Stomach (tissue), 9 donors: ENCODE data around the gene PNKP. TPM values are rescaled to one million over a fixed set of nuclear protein-coding genes. Genes with fewer than 3 reads are reported as not detected.

Experiments
- DNase-seq, 2 donors: peaks; one replicate each; pipeline versions ENCODE4 v3.0.0 to v3.0.0-alpha.2; 2013 to 2019
- H3K27ac ChIP-seq, 5 donors: fragments of 200-600 bp in 4 of 5; sonication (generic) in 4 of 5; one replicate each; pipeline ENCODE4 v1.5.1; 2013 to 2019; ENCODE audit warnings: mild to moderate bottlenecking in 1 of 5, moderate library complexity in 1 of 5
- H3K27me3 ChIP-seq, 3 donors: fragments of 200-600 bp; sonication (generic); one replicate each; pipeline ENCODE4 v1.5.1; 2017 to 2019; ENCODE audit warnings: mixed run types in 1 of 3
- H3K36me3 ChIP-seq, 4 donors: fragments of 200-600 bp; sonication (generic); 1 replicate in 3 of 4; 2 replicates in 1 of 4; pipeline ENCODE4 v1.5.1; 2016 to 2019
- H3K4me1 ChIP-seq, 4 donors: fragments of 200-600 bp; sonication (generic); one replicate each; pipeline ENCODE4 v1.5.1; 2016 to 2019
- H3K4me3 ChIP-seq, 4 donors: fragments of 200-600 bp; sonication (generic) in 3 of 4; one replicate each; pipeline ENCODE4 v1.5.1; 2016 to 2019; ENCODE audit warnings: mild to moderate bottlenecking in 1 of 4
- H3K9me3 ChIP-seq, 4 donors: fragments of 200-600 bp; sonication (generic); one replicate each; pipeline ENCODE4 v1.5.1; 2016 to 2019
- CTCF ChIP-seq, 7 experiments: fragments of 450-650 bp in 4 of 7; fragments of 200-600 bp in 3 of 7; sonication (generic) in 3 of 7; IDR thresholded peaks; one replicate each; pipeline ENCODE4 v1.5.1; 2016 to 2019; ENCODE audit warnings: antibody characterized with exemption in 7 of 7, control low read depth in 2 of 7, mild to moderate bottlenecking in 1 of 7
- EP300 ChIP-seq: sonication (generic); formaldehyde crosslinking; IDR thresholded peaks from one replicate; pipeline ENCODE4 v1.6.1; 2017; ENCODE audit warnings: antibody characterized with exemption
- POLR2A ChIP-seq, 4 donors: fragments of 450-650 bp; IDR thresholded peaks; one replicate each; pipeline ENCODE4 v1.6.1; 2016; ENCODE audit warnings: antibody characterized with exemption in 4 of 4, control low read depth in 2 of 4, mild to moderate bottlenecking in 1 of 4, moderate library complexity in 1 of 4
- POLR2AphosphoS5 ChIP-seq, 3 donors: sonication (generic); formaldehyde crosslinking; IDR thresholded peaks; one replicate each; pipeline ENCODE4 v1.6.1; 2016; ENCODE audit warnings: antibody characterized with exemption in 3 of 3
- WGBS, 5 donors: extraction: QIAGEN DNeasy Blood & Tissue Kit in 3 of 5; methylation state at CpG; one replicate each; pipeline versions ENCODE4 v1.1.5 to v1.1.7; 2013 to 2018; 5-methylcytosine and 5-hydroxymethylcytosine counted together
- intact Hi-C: fragments of 100-400 bp; cut with DNase I; formaldehyde crosslinking; loops from one replicate; pipeline ENCODE4 v1.15.1; 2023; ENCODE audit warnings: low total_unique reads
- polyA plus RNA-seq, 3 donors: library from polyadenylated mRNA; stranded (reverse); fragments of 200-250 nt; gene quantifications; one replicate each; pipeline ENCODE4 v1.2.3, GENCODE V29; 2013
- total RNA-seq, 5 donors: library from RNA; depleted of rRNA; stranded (reverse); fragments of >200 nt; gene quantifications; one replicate each; pipeline versions ENCODE4 v1.1.0 to v1.2.3, GENCODE V29; 2014 to 2016
- donor health status: healthy with polysubstance abuse.
- donor health status: Bipolar disorder and iron deficiency.
- donor health status: healthy.

PNKP gene
- total and polyA plus RNA-seq, 8 donors, result 30.3 to 208 (median 57.9) TPM

- Histone ChIP-seq H3K4me3 (peak overlapping the region; percentile 69 to 88 (median 78)), H3K27me3 (no peaks in the 10 kb centered on the region), H3K9me3 (no peaks in the 10 kb centered on the region), H3K27ac (peak overlapping the region; percentile 90 to 97 (median 94)), H3K4me1 (peaks cover 28 to 46% (median 40%) of the 10 kb centered on the region in 4 donors), H3K36me3 (peaks cover 9 to 29% (median 25%) of the 10 kb centered on the region in 4 donors)
- WGBS, 5 donors, result 17 to 28% (median 19%) methylated on average over 15 to 16 of the region's 16 CpGs
- TF ChIP-seq CTCF (IDR thresholded peaks at IDR 0.05) (no peak), POLR2A (IDR thresholded peaks at IDR 0.05) (no peak), EP300 (no peak), POLR2AphosphoS5 (IDR thresholded peaks at IDR 0.05) (no peak)
- intact Hi-C loops, result no loop called here
- DNase-seq, result no peak
Observed at GRCh38 chr19:49818649-49819370, 48.6 kb downstream of the PNKP start.

- Histone ChIP-seq H3K27me3 (no peaks in the 10 kb centered on the region), H3K9me3 (no peaks in the 10 kb centered on the region), H3K4me1 (peaks cover 28 to 48% (median 40%) of the 10 kb centered on the region in 4 donors), H3K27ac (peak within 1 kb of the TSS; percentile 90 to 97 (median 94)), H3K4me3 (peak within 1 kb of the TSS; percentile 69 to 88 (median 78)), H3K36me3 (peaks cover 2 to 22% (median 18%) of the 10 kb centered on the region in 4 donors)
- TF ChIP-seq EP300 (no peak), CTCF (IDR thresholded peaks at IDR 0.05) (peak in 5 of 7 experiments; percentile 11 to 50 (median 32)), POLR2AphosphoS5 (IDR thresholded peaks at IDR 0.05) (peak; percentile 69 to 92 (median 77)), POLR2A (IDR thresholded peaks at IDR 0.05) (peak in 1 of 4 donors; percentile 62)
- intact Hi-C loops, result no loop called here
- 0 to 2% (median 0%) methylated on average over 24 to 57 of the region's 57 CpGs for WGBS, 5 donors
- DNase-seq, result peak; percentile 86 to 97
Observed at GRCh38 chr19:49817964-49818648, 49.3 kb downstream of the PNKP start, which contains the start of gene MED25. Gene MED25 (plus strand): TSS chr19:49818289. CDS start chr19:49818342, 53 bp downstream.

- intact Hi-C loops, result no loop called here
- TF ChIP-seq EP300 (no peak), POLR2A (IDR thresholded peaks at IDR 0.05) (no peak), POLR2AphosphoS5 (IDR thresholded peaks at IDR 0.05) (no peak), CTCF (IDR thresholded peaks at IDR 0.05) (no peak)
- Histone ChIP-seq H3K36me3 (peaks cover 0 to 16% (median 10%) of the 10 kb centered on the region in 4 donors), H3K4me3 (peak overlapping the region in 2 of 4 donors; percentile 70 to 85), H3K9me3 (no peaks in the 10 kb centered on the region), H3K27ac (peak overlapping the region; percentile 74 to 97 (median 92)), H3K27me3 (no peaks in the 10 kb centered on the region), H3K4me1 (peaks cover 28 to 59% (median 50%) of the 10 kb centered on the region in 4 donors)
- peak in 1 of 2 donors; percentile 33 for DNase-seq
- WGBS, 5 donors, result 57 to 81% (median 64%) methylated on average over 14 of the region's 14 CpGs
Observed at GRCh38 chr19:49816590-49816989, 50.8 kb downstream of the PNKP start.

- Histone ChIP-seq H3K4me1 (peaks cover 18 to 48% (median 42%) of the 10 kb centered on the region in 4 donors), H3K4me3 (peak overlapping the region in 3 of 4 donors; percentile 49 to 73 (median 58)), H3K27ac (peak overlapping the region in 4 of 5 donors; percentile 83 to 92 (median 90)), H3K36me3 (no peaks in the 10 kb centered on the region), H3K9me3 (no peaks in the 10 kb centered on the region), H3K27me3 (no peaks in the 10 kb centered on the region)
- intact Hi-C loops, result no loop called here
- no peak for DNase-seq
- TF ChIP-seq POLR2AphosphoS5 (IDR thresholded peaks at IDR 0.05) (no peak), POLR2A (IDR thresholded peaks at IDR 0.05) (no peak), CTCF (IDR thresholded peaks at IDR 0.05) (no peak), EP300 (no peak)
- WGBS, 5 donors, result 71 to 91% (median 82%) methylated on average over 1 of the region's 1 CpG
Observed at GRCh38 chr19:49814010-49814409, 53.4 kb downstream of the PNKP start.
